CD4-positive, alpha-beta T cell treated with Interleukin-2 at 100 ng/mL for 4 hours (primary cell): ENCODE data around the gene JAKMIP1.

Experiments used
- DNase-seq: peaks from one replicate; pipeline ENCODE4 v3.0.0-alpha.2; 2020; ENCODE audit warnings: low spot score

JAKMIP1 gene

GRCh38 chr4:6200011-6200921 is at the start of gene JAKMIP1:
TSS of gene JAKMIP1 (minus strand) at chr4:6200549. CDS start at chr4:6112850, 87,699 bp downstream.
- DNase-seq: peak; percentile 91

DNA sequence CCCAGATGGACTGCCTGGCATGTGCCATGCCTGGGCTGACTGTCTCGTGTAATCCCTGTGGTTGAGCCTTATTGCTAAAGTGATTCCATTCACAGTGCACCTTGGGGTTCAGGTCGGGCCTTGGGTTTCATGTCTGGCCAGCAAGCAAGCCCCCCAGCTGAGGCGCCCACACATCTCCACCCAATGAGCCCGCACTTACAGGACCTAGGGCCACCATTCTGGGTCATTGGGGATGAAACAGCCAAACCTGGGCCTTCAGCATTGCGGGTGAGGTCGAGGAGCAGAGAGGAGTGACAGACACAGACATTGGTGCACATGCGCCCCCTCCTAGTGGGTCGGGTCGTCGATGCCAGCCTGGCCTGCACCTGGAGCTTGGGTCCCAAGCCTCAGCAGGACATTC is 48.0 kb upstream of the JAKMIP1 start:
- DNase-seq: no peak

DNA sequence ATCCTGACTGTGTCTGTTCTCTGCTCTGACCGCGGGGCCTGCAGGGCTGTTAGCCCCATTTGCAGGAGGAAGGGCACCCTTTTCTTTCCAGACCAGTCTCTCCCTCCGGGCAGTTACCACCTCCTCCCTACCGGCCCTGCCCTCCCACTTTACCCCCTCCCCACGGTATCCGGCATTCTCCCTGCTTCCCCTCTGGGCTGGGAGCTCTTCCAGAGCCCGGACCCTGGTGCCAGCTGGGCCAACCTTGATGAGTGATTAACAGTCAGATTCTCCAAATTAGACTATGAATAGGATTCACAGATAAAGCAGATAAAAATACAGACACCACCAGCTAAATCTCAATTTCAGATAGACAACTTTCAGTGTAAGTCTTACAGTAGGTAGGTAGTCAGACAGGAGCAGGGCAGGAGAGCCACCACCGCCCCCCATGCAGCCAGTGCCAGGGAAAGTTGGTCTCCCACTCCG is 45.9 kb upstream of the JAKMIP1 start:
- no peak for DNase-seq

DNA sequence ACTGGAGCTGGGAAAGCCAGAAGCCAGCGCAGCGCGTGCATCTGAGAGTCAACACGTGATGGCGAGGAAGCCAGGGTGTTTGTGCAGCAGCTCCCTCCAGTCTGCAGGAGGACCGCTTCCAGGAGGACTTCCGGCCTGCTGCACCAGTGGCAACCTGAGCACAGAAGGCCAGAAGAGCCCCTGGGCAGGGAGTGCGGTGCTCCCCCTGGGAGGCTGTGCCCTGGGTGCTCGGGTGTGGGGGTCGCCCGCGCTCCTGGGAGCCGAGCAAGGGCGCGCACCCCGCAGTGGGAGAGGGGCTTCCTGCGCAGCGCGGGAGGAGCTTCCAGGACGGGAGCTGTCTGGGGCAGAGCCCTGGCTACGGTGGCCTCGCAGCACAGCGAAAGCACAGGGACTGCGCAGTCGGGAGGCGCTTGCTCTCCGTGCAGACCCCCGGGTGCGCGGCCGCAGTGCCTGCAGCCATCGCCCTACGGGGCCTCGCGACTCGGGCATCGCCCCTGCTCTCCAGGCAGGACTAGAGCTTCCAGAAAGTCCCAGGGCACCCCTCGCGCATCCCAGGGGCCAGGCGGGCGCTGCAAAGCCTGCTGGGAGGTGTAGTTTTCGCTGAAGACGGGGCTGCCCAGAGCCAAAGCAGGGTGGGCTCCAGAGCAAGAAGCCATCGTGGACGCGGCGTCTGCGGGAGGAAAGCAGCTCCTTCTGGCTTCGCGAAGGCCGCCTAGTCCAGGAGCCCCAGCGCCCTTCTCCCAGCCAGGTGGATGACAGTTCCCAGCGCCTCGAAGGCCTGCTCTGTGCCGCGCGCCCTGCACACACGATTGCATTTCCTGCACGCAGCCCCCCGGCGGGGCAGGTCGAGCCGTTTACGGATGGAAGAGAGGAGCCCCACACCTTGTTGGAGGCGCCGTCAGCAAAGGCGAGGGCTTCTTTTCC is 45.2 kb upstream of the JAKMIP1 start:
- no peak for DNase-seq

DNA sequence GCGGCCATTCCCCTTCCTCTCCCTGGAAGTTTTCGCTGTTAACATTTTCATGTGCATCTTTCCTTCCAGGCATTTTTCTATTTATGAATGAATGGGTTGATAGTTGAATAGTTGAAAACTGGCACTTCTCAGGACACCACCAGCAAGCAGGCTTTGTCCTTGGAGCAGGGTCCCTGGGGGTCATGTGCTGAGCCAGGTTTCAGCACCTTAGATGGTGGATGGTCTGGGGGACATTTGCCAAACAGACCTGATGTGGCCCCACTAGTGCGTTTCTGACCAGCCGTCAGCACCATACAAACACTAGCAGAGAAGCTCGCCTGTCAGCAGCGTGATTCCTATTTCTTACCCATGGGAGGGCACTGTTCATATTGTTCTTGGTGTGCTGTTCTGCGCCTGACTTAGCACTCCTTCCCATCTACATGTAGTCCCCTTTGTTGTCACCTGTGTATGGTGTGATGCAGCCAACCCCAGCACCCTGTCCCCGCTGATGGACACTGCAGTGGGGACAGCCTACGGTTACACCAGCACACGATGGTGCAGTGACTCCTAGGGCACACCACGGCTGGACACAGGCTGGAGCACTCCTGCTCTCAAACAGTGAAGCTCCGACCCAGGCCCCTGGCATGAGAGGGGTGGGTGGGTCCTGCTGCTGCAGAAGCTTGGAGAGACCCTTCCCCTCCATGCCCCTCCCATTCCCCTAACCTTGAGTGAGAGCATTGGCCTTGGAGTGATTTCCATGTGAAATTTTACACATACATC is 42.1 kb upstream of the JAKMIP1 start:
- no peak for DNase-seq

DNA sequence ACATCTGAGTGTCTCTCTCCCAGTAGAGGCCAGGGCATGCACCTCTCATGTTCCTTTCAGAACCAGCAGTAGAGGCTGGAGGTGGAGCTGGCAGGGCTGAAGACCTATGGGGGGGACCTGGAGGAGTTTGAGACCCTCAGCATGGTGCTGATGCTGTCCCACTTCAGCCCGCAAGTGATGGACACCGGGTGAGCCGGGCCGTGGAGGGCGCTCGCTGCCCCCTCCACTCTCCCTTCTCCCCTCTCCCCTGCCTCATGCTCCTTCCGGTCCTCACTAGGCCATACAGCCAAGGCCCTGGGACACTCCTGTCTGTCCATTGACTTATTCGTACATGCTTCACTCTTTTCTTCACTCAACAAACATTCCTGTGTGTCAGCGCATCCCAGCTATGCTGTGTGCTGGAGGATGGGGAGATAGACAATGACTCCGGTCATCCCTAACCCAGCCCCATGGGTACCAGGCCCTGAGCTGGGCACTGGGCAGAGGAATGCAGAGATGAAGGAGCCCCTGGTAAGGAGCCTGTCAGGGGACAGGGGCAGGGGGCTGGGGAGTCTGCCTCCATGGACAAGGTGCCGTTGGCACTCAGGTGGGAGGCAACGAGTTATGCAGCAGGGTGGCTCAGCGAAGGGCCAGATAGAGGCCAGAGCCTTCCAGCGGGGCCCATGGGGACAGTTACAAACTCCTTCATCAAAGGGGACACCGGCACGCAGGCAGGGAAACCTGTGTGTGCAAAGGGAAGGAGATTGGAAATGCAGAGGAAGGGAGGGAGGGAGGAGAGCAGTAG is 40.9 kb upstream of the JAKMIP1 start:
- no peak for DNase-seq

DNA sequence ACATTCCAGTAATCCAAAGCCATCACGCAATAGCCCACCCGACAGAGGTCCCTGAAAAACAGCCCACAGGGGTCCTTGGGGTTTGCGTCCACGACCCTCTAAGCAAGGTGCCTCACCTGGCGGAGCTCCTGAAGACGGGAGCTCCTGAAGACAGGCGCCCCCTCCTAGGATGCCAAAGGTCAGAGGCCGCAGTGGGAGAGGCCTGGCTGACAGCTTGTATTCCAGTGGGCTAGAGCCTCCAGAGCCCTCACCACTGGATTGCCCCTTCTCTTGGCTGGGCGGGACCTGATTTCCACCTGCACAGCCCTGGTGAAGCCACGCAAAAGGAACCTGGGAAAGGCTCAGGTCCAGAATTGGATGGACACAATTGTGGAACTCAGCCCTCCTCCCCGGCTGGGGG is 39.6 kb upstream of the JAKMIP1 start:
- no peak for DNase-seq

DNA sequence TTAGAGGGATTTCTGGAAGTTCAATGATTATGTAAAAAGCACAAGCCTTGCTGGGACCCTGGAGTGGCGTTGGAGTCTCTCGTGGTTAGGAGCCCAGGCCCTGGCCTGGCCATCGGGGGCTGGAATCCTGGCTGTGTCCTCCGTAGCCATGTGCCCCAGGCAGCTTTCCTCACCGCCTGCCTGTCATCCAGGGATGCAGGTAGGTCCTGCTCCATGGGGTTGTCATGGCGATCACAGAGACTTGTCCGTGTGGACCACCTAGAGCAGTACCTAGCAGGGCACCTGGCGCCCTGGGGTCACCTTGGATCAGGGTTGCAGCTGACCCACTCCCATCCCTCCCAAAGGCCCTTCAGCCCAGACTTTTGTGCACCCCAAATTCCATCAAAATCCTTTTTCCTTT is 39.1 kb upstream of the JAKMIP1 start:
- no peak for DNase-seq

DNA sequence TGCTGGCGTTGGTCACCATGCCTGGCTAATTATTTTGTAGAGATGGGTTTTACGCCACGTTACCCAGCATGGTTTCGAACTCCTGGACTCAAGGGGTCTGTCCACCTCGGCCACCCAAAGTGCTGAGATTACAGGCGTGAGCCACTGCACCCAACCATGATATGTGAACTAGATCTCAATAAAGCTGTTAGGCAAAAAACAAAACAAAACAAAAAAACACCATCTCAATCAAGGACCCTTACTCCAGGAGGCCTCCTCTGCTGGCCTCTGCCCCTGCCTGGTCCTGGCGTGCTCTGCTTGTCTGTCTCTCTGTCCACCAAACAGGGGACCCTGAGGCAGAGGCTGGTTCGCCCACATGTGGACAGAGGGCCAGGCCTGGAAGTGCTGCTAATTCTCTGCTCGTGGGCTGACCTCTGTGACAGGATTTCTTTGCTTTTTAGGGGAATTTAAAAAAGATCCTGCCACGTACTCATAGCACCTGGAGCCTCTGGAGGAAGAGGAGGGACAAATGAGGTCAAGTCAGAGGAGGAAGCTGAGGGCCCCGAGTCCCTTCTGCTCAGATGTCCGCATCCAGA is 36.6 kb upstream of the JAKMIP1 start:
- no peak for DNase-seq

DNA sequence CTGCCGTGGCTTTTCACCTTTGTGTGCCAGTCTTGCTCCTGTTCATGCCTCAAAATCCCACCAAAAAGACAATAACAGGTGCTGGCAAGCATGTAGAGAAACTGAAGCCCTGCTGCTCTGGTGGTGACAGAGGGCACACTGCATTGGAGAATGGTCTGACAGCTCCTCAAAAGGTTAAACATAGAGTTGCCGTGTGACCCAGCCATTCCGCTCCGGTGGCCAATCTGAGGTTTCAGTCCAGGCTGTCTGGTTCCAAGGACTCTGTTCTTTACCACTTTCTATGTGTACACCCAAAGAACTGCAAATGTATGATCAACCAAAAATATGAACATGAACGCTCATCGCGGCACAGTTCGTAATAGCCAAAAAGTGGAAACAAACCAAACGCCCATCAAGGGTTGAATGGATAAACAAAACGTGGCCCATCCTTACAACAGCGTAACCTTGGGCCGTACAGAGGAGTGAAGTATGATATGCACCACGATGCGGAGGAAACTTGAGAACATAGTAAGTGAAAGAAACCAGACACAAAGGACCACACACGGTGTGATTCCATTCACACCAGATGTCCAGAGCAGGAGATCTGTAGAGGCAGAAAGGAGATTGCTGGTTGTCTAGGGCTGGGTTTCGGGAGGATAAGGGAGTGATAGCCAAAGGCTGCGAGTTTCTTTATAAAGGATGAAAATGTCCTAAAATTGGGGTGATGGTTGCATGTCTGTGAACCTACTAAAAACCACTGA is 35.7 kb upstream of the JAKMIP1 start:
- DNase-seq: no peak

DNA sequence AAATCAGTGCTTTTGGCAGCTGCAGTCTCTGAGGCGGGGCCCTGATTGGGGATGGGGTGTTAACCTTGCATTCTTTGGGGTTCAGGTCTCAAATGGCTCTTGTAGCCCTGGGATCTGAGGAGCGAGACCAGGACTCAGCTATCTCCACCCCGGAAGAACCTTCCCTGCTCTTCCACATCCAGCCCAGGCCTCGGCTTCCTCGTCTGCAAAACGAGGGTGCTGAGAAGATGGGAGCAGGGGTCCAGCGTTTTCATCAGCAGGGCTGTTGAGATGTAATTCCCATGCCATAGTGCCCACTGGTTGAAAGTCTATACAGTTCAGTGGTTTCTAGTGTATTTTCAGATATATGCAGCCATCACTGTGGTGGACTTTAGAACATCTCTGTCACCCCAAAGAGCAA is 34.7 kb upstream of the JAKMIP1 start:
- DNase-seq: no peak

- no peak for DNase-seq
These were observed 33.6 kb upstream of the JAKMIP1 start for GRCh38 chr4:6233929-6234328.

- no peak for DNase-seq
These were observed 32.8 kb upstream of the JAKMIP1 start for GRCh38 chr4:6232836-6233785.

- no peak for DNase-seq
These were observed 31.4 kb upstream of the JAKMIP1 start for GRCh38 chr4:6231663-6232165.

DNA sequence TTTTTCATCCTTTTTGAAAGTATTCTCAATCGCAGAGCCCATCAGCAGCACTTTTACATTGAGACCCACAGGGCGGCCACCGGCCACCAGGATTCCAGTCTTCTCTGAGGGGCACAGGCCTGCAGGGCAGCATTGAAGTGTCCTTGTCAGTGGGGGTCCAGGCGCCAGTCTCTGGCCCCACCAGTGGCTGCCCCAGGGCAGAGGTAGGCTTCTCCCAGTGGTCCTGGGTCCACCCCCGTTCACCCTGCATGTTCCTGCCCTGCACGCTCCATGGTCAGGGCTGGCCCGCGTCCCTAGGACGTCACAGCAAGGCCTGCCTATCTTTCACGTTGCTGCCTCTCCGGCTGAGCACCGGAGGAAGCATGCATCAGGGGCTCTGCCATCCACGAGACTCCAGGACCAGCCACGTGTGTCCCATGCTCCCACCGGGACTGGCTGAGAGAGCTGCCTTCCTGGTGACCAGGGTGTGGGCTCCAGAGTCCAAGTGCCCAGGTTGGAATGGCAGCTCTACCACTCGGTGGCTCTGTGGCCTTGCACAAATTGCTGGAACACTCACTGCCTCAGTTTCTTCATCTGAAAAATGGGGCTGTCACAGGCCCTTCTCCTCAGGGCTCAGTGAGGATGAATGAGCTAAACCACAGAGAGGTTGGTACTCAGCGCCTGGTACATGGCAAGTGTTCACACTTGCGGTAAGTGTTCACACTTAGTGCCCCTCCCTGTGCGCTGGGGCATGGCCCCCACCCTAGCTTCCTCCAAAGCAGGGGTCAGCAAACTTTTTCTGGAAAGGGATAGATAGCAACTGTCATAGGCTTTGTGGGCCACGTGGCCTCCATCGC is 30.7 kb upstream of the JAKMIP1 start:
- DNase-seq: no peak

- no peak for DNase-seq
These were observed 30.1 kb upstream of the JAKMIP1 start for GRCh38 chr4:6230502-6230785.

GRCh38 chr4:6229671-6230501 is 29.5 kb upstream of the JAKMIP1 start:
- no peak for DNase-seq
